GM11168 (cell line): ENCODE results near the gene FNBP1.

ENCODE experiments used
- in situ Hi-C: fragments of 300-500 bp; cut with MboI; formaldehyde crosslinking; loops from one replicate; pipeline ENCODE4 v1.12.0; 2022; ENCODE audit warnings: low sequenced_read_pairs; ENCODE audit not compliant: unreplicated experiment

FNBP1 gene

DNA sequence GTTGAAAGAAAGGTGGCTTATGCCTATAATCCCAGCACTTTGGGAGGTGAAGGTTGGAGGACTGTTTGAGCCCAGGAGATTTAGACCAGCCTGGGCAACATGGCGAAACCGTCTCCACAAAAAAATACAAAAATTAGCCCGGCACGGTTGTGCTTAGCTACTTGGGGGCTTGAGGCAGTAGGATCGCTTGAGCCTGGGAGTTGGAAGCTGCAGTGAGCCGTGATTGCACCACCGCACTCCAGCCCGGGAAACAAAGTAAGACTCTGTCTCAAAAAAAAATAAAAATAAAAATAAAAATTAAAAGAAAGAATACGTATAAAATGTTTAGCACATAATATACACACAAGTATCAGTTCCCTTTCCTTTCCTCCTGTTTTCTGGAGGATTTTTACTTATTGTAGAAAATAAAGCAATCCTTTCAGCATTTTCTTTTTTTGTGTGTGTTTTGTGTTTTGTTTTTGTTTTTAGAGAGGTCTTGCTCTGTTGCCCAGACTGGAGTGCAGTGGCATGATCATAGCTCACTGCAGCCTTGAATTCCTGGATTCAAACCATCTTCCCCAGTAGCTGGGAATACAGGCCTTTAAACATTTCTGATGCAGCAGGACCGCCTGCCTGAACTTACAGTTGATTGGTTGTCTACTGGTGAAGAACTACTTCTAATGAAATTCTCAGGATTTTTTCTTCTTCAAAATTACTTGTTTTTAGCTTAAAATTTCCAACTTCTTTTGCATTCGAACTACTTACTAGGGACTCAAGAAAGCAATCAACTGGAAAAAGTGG is 6.6 kb upstream of the FNBP1 start:
- in situ Hi-C loops: no loop called here

DNA sequence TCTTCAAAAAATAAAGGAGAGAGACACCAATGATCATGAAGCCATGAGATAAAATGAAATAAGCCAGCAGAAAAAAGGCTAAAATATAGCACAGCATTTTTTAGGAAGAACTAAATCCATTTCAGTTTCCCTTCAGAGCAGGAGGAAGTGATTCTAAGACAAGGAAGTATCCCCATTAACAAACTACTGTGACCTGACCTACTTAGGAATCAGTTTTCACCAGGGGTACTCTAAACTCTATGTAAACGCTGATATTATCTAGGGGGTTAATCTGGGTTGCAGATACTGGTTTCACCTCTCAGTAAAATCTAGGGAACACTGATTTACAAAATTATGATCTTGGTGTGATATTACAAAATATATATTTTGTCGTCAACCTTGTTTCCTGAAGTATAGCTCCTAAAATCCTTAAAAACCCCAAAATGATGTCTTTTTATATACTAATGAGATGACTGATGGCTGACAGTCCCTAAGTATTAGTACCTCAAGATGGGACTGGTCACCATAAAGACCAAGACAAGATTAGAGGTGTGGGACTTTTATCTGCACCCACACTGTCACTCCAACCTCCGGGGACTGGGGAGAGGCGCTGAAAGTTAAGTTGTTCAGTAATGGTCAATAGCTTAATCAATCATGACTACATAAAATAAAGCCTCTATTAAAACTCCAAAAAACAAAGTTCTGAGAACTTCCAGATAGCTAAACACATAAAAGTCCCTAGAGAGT is 2.9 kb upstream of the FNBP1 start:
- in situ Hi-C loops: no loop called here

DNA sequence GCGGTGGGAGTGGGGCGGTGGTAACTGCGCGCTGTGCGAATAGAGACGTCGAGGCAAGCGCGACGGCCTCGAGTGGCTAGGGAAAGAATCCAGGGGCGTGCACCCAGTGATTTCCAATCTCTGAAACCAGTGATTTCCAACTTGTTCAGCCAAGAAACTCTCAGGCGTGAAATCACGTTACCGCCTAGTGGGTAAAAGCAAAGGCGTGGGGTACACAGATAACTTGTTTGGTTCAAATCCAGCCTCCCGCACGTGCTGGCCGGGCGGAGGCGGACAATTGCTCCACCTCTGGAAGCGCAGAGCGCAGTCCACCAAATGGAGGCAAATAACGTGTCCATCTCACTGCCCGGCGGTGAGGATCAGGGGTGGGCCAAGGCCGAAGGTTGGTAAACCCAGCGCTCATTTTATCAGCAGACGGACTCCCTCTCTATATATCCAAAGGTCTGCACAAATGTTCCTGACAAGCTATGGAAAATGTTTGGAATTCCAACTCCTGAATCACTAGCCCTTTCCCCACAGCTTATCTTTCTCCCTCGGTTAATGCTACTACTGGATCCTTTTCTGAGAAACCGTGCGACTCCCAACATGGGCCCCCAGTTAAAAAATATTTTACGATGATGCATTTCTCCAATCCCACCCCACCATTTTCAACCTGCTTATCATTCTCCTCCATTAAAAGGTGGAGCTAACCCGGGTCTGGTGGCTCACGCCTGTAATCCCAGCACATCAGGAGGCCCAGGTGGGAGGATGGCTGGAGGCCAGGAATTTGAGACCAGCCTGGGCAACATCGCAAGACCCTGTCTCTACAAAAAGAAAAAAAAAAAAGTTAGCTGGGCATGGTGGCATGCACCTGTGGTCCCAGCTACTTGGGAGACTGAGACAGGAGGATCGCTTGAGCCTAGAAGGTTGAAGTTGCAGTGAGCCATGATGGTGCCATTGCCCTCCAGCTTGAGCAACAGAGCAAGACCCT is 950 bp upstream of the FNBP1 start:
- in situ Hi-C loops: no loop called here

DNA sequence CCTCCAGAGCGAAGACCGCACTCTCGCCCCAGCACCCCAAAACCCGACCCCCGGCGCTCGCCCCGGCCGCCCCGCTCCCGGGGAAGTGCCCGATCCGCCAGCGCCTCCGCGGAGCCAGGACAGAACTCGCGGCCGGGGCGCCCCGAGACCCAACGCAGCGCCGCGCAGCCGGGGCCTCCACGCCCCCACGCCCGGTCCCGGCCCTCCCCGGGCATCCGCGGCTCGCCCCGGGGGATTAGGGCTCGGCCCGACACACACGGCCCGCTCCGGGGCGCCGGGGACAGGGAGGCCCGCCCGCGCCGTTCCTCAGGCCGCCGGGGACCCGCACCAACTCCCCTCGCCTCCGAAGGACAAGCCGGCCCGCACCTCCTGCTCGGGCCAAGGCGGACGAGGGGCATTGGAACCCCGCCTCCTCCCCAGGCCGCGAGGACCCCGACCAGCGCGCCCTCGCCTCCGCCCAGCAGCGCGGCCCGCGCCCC is 544 bp downstream of the FNBP1 start:
- in situ Hi-C loops: no loop called here

DNA sequence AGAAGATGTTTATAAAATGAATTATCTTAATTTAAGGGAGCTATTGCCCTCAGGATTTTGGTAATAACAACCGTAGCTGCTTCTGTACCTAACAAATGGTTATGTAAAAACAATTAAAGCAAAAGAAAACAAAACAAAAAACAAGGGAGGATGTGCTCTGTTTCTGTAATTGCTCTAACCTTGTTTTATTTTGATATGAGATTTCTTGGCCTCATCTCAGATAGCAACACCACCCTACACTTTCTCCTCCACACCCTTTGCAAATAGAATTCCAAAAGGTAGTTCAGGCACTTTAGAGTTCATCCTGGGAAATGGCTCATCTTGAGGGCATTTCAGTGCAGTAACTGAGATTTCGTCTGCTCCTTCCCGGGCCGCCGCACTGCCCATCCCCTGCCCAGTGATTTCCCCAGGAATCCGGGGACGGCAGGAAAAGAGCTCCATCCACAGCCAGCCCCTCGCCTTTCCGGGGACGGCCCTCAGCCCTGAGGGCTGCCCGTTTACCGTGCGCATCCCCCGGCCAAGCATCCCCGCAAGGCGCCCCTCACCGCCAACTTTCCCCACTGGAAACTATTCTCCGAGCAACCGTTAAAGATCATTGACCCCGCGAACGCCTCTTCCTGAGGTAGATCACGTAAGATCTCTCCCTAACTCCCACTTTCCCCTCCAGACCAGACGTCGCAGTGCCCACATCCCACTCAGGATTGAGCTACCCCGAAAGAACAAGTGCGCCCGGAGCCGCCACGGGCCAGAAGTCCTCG is 1.2 kb downstream of the FNBP1 start:
- in situ Hi-C loops: no loop called here

DNA sequence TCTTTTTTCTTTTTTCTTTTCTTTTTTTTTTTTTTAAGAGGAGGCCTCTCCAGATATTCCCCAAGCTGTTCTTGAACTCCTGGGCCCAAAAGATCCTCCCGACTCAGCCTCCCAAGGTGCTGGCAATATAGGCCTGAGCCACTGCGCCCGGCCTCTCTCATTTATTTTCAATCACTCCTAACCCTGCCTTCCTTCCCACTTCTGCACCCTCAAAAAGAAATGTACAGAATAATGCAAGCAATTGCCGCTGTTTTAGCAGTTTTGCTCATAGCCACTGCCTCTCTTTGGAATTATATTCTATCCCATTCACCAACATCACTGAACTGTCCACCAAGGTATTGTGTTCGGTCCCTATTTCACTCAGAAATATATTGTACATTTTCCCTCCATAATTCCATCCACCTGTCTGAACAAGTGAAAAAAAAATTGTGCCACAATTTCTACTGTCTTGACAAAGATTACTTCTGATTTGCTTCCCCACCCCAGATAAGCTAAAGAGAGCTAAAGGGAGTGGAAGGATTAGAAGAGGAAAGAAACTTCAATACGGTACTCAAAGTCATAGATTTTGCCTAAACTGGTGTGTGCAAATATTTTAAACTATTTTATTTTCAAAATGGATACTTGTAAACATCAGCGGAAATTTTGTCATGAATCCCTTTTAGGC is 1.9 kb downstream of the FNBP1 start:
- in situ Hi-C loops: no loop called here

DNA sequence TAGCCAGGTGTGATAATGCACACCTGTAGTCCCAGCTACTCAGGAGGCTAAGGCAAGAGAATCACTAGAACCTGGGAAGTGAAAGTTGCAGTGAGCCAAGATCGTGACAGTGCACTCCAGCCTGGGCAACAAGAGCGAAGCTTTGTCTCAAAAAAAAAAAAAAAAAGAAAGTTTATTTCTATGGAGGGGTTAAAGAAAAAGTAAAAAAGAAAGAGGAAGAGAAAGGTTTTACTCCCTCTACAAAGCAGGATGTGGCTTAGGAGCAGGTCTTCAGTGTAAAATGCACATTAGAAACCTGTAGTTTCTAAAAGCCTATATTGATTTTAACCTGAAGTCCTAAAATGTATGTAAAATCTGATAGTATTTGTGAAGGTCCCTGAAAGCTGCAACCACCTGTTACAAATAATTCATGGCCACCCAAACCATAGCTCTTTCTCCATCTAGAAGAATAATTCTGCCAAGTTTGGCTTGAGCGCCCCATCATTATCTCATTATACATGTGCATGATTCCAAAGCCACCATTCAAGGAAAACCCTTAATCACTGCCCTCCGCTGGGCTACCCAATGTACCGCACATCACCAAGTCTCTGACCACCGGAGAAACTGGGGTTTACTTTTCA is 3.4 kb downstream of the FNBP1 start:
- in situ Hi-C loops: no loop called here

DNA sequence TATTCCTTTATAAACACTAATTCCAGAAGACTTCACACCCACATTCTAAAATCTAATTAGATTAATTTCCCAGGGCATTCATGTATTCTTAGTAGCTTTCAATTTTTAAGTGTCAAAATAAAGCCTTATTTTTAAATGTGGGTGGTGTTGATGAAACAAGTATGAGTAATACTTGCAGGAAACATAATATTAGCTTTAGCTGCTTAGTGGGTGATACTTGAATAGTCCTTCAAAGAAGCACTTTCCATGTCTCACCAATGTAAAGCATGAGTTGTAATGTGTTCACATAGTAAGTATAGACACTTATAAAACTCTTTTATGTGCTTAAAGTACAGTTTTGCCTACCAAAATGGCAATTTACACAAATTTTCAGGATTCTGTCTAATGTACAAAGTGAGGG is 6.9 kb downstream of the FNBP1 start:
- in situ Hi-C loops: no loop called here

DNA sequence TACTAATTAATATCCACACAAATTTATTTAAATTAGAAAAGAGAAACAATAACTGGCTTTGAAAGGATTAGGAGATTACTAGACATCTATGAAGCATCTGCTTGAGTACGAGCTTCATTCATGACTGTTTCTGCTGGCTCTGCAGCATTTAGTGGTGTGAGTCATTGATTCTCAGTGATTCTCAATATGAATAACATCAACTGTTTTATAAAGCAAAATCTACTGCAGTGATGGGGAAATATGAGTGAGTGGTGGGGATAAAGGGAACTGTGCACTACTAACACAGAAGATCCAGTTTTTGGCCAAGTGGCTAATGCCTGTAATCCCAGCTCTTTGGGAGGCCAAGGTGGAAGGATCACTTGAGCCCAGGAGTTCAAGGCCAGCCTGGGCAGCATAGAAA is 8.4 kb downstream of the FNBP1 start:
- in situ Hi-C loops: no loop called here

DNA sequence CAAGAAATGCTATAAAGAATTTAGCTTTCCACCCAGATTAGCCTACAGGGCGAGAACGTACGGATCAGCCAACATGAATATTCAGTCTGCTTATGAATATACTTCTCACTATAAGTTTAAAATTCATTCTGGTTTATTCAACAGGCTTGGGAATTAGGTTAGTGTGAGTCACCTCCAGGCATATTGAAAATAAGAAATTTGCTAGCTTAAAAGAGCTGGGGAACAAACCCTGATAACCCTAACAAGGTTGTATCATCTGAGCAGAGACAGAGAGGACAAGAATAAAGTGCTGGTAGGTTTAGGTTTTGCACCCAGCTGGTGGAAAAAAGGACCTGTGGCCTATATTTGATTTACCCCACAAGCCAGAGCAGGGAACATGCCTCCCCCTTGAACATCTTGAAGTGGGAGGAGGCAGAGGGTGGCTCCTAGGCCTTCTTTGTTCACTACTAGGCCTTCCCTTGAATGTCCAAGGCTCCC is 12.3 kb downstream of the FNBP1 start:
- in situ Hi-C loops: no loop called here

DNA sequence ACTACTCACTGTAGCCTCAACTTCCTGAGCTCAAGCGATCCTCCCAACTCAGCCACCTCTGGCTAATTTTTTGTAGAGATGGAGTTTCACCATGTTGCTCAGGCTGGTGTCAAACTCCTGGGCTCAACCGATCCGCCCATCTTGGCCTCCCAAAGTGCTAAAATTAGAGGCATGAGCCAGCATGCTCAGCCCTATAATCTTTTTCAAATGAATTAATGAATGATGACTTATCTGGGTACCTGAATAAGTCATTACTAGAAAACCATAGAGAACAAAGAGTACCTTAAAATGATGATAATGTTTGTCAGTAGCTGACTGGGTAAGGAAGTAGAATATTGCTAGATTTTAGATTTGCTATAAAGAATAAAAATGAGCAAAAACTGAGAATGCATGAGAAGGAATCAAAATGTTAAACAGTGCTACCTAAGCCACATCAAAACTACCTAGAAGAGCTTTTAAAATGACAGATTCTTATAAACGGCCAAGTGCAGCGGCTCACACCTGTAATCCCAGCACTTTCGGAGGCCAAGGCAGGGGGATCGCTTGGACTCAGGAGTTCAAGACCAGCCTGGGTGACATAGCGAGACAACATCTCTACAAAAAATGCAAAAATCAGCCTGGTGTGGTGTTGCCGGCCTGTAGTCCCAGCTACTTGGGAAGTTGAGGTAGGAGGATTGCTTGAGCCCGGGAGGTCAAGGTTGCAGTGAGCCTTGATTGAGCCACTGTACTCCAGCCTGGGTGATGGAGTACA is 13.6 kb downstream of the FNBP1 start:
- in situ Hi-C loops: no loop called here

DNA sequence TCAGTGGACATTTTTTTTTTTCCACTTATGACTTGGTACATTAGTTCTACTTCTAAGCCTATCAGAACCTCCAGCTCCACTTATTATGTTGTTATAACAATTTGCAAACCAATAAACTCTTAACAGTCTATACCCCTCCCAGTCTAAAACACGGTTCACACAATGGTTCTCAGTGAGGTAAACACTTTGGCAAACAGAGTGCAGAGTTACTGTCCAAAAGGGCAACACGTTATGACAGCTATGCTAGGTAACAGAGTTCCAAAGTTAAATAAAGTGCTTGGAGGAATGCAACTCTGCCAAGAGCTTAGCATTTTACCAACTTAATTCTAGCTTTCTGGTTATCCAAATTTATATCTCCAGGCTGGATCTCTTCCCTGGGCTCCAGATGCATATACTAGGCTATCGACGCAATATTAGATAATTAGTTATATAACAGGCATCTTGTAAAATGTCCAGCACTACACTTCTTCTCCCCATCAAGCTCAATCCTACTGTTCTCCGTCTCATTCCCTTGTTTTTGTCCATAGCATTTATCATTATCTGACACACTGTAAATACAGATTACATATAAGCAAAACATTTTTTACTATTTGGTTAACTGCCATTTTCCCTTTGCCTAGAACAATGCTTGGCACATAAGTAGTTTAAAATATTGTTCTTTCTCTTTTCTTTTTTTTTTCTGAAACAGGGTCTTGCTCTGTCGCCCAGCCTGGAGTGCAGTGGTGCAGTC is 14.3 kb downstream of the FNBP1 start:
- in situ Hi-C loops: no loop called here

DNA sequence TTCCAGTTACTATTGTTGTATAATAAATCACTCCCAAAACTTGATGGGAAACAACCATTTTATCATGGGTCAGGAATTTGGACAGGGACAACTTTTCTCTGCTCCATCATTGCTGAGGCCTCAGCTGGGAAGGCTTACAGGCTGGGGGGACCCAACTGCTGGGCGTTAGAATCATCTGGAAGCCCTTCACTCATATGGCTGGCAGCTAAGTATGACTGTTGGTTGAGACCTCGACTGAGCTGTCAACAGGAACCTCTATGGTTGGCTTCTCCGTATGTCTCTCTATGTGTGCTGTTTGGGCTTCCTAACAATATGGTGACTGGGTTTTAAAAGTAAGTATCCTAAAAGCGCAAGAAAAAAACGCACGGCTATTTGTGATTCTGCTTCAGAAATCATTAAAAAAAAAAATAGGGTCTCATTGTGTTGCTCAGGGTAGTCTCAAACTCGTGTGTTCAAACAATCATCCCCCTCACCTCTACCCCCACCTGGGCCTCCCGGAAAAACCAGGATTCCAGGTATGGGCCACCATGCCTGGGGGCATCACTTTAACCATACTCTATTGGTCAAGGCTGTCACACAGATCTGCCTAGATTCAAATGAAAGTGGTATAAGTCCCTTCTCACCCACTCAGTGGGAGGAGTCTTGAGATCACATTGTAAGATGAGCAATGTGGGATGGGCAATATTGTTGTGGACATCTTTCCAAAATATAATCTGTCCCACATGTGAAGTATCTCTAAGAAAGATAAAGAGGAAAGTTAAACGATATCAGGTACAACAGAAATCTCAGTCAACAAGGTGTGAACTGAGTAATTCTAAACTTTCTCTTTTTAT is 15.2 kb downstream of the FNBP1 start:
- in situ Hi-C loops: no loop called here

DNA sequence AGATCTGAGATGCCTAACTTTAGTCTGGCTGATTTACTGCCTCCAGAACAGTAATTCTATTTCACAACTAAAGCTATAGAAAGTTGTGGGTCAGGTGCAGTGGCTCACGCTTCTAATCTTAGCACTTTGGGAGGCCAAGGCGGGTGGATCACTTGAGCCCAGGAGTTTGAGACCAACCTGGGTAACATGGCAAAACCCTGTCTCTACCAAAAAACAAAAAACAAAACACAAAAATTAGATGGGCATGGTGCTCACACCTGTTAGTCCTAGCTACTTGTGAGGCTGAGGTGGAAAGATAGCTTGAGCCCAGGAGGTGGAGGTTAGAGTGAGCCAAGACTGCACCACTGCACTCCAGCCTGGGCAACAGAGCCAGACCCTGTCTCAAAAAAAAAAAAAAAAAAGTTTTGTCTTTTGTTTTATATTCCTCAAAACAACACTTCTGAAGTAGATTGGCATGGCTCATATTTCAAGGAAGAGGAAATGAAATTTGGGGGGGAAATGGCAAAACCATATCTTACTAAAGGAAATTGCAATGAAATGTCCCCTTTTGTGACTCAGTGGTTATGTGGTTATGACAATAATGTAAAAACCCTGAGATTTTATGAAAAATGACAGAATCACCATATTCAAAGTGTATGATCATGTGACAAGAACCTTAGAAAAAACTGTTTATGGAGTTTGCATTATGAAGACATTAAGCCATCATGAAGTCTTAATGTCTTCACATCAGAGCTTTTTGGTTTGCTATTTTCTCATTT is 16.2 kb downstream of the FNBP1 start:
- in situ Hi-C loops: no loop called here

DNA sequence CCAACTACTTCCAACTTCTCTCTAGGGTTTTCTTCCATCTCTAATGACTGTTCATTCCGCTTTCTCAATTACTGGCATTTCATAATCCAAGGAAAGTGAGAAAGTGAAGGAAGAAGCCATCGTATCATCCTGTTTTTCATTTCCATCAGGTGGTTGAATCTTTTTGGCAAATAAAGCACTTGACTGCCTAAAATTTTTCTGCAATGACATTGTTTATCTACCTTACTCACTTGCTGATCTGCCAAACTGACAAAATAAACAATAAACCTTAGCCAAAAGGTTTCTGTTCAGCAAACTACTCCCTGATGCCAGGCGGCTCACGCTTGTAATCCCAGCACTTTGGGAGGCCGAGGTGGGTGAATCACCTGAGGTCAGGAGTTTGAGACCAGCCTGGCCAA is 18.4 kb downstream of the FNBP1 start:
- in situ Hi-C loops: no loop called here

DNA sequence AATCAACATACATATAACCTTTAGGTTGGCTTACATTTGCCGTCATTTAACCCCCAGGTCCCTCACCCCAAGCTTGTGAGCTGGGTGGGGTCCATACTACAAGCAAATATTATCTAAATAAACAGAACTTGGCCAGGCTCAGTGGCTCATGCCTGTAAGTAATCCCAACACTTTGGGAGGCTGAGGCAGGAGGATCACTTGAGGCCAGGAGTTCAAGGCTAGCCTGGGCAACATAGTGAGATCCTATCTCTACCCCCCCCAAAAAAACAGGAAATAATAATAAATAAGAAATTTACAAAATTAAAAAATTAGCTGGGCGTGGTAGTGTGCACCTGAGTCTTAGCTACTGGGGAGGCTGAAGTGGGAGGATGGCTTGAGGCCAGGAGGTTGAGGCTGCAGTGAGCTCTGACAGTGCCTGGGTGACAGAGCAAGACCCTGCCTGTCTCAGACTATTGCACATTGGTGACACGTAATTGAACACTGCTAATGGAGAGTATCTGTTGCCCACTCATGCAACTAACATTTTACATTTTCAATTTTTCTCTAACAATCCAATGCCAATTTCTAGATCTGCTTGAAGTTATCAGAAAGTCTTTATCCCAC is 18.9 kb downstream of the FNBP1 start:
- in situ Hi-C loops: no loop called here
